NCI-H1105 treated with DMSO at 0.1 percent for 48 hours (cell line): ENCODE data around the gene EVI2B.
"Not testable (repeated sequence)": the region's sequence is repeated elsewhere in the genome, so short reads cannot be mapped to it uniquely, and the experiment has no call there.

Source experiments
- DNase-seq: peaks from one replicate; lab custom pipeline; 2025; lab: John Stamatoyannopoulos, UW

The EVI2B gene

DNA sequence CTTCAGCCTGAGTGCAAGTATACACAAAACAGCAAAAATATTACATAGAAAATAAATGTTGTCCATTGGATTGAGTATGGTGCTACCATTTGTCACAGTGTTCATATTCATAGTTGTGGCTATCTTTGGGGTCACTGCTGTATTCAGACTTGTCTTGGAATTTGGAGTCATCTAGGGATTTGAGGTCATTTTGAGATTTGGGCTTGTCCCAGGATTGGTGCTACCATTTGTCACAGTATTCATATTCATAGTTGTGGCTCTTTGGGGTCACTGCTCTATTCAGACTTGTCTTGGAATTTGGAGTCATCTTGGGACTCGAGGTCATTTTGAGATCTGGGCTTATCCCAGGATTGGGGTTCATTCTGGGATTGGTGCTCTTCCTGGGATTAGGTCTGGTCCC lies 41.6 kb downstream of the EVI2B start:
- no peak for DNase-seq

GRCh38 chr17:31269578-31269983 lies 44.3 kb downstream of the EVI2B start:
- no peak for DNase-seq

DNA sequence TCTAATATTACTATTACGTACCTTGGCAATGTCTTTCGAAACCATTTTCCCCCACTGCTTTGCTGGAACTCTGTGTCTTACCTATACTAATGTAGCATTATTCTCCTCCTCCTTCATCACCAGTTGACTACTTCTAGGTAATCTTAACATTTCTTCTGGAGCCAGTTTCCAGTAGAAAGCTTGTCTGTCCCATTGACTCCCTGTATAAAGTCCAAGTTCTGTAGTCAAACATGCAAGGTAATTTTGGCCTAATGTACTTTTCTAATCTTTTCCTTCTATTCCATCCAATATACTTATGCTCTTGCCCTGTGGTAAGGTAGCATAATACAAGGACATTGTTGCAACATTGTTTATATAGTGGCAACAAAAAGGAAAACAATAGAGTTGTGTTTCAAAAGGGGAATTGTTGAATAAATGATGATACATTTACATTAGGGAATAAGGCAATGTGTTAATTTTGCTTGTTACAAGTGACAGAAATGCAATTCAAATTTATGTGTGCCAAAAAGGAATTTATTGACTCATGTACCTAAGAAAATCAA lies 44.7 kb downstream of the EVI2B start:
- no peak for DNase-seq

- no peak for DNase-seq
Measured at GRCh38 chr17:31266042-31266441, 47.8 kb downstream of the EVI2B start.

- DNase-seq: not testable (repeated sequence)
Measured at GRCh38 chr17:31262923-31263322, 50.9 kb downstream of the EVI2B start.

DNA sequence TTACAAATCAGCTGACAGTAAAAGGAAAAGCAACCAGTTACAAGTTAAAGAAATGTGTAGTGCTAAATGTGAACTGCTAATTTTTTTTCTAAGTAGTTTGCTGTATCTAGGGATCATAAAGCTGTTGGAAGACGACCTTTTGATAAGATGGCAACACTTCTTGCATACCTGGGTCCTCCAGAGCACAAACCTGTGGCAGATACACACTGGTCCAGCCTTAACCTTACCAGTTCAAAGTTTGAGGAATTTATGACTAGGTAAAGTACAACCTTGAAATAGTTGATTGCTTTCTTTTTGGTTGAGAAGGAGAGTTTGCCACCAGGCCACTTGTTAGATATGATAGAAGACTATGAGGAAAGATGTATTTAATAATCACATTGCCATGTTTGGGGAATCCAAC lies 52.3 kb downstream of the EVI2B start:
- DNase-seq: no peak

GRCh38 chr17:31260151-31260550 lies 53.7 kb downstream of the EVI2B start:
- DNase-seq: no peak

DNA sequence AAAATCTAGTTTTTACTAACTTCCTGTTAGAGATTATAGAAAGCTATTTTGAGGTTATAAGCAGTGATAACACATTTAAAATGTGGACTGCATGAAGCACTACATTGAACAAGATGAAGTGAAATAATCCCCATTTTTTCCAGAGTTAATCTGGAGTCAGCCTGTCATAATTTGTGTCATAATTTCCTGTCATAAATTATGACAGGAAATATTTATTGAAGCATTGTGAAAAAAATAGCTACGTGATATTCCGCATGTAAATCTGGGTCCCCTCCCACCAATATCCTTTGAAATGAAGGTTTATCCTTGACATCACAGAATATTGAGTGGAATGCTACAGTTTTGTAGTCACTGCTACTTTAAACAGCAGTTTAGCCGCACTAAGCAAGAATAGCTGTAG lies 56.9 kb downstream of the EVI2B start:
- no peak for DNase-seq

GRCh38 chr17:31254654-31255053 lies 59.2 kb downstream of the EVI2B start:
- DNase-seq: no peak
